Mononuclear cell (primary cell): ENCODE results near the gene ARSJ. TPM values are rescaled to one million over a fixed set of nuclear protein-coding genes. Genes with fewer than 3 reads are reported as not detected.
"Not testable (repeated sequence)": the region's sequence is repeated elsewhere in the genome, so short reads cannot be mapped to it uniquely, and the experiment has no call there.

Source experiments
- H3K27me3 ChIP-seq: 2 replicates; pipeline ENCODE4 v1.6.0; 2011; ENCODE audit warnings: low read length, control low read depth; ENCODE audit not compliant: insufficient read depth
- H3K4me1 ChIP-seq: 2 replicates; pipeline ENCODE4 v1.5.1; 2011; ENCODE audit warnings: mild to moderate bottlenecking, low read length, control low read depth; ENCODE audit not compliant: insufficient read depth
- H3K4me3 ChIP-seq: 2 replicates; pipeline ENCODE4 v1.5.1; 2011; ENCODE audit warnings: mild to moderate bottlenecking, low read length, moderate library complexity
- H3K9me3 ChIP-seq: 2 replicates; pipeline ENCODE4 v1.5.1; 2011; ENCODE audit warnings: low read depth, mild to moderate bottlenecking, control low read depth, low read length
- total RNA-seq: library from RNA; depleted of rRNA; stranded (reverse); fragments of >200 nt; gene quantifications from one replicate; pipeline ENCODE4 v1.2.3, GENCODE V29; 2012

ARSJ gene
- total RNA-seq, 1 donor, result 0.10 TPM

GRCh38 chr4:113953888-113954287, 25.6 kb downstream of the ARSJ start:
- no peak overlapping the region for H3K4me3 ChIP-seq
- H3K27me3 ChIP-seq, result peaks cover 6% of the 10 kb centered on the region
- no peaks in the 10 kb centered on the region for H3K9me3 ChIP-seq
- H3K4me1 ChIP-seq, result no peaks in the 10 kb centered on the region

DNA sequence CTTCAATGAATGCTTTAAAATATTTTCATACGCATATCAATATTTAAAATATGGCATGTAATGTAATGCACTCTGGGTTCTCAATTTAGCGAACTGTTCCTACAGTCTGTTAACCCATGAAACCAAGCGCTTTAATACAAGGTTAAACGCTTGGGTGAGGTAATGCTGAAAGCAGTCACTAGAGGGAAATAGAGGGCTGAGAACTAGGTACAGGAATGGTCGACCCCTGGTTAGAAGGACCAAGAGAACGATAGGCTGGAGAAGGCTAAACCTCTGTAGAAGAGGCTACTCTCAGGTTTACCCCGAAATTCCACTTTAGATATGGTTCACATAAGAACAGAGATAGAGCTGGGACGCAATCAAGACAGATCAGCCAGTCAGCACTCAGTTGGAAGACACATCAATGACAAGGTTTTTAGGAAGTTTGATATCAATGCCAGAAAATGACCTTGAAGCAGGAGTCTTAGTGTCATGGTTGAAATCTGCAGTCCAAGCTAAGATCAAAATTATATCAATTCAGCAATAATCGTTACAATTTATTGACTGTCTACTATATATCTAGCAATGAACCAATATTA, 26.9 kb downstream of the ARSJ start:
- Histone ChIP-seq H3K4me3 (no peak overlapping the region), H3K4me1 (no peaks in the 10 kb centered on the region), H3K27me3 (peaks cover 6% of the 10 kb centered on the region), H3K9me3 (no peaks in the 10 kb centered on the region)

DNA sequence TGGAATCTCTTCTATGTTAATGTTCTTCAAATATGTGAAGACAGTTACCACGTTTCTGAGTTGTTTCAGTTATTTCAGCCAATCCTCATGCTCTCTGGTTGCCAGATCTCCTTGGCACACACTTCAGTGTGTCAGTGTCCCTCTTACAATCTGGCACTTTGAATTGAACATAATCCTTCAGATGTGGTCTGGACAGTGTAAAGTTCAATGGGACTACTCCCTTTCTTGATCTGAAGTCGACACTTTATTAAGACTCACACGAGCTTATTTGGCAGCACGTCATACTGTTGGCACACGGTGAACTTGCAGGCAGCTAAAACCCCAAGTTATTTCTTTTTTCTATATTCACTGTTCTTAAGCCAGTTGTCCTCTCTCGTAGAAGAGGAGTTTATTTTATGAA, 28.2 kb downstream of the ARSJ start:
- Histone ChIP-seq H3K4me3 (no peak overlapping the region), H3K27me3 (peaks cover 3% of the 10 kb centered on the region), H3K4me1 (no peaks in the 10 kb centered on the region), H3K9me3 (no peaks in the 10 kb centered on the region)

DNA sequence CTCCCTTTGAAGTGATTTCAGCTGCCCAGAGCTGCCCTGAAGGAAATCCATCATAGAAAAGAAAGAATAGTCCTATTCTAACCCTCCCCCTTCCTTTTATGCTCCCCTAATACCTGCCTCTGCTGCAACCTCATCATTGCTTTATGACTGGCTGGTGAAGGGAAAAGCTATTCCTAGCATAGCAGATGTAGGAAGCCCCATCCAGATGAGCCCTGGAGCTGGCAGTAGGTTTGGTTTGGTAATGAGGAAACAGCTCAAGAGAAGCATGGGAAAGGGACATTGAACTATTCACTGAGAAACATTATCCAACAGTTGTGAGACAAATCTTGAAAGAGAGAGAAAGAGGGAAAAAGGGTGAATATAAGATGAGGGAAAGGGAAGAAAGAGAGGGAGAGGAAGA, 29.2 kb downstream of the ARSJ start:
- Histone ChIP-seq H3K27me3 (peaks cover 3% of the 10 kb centered on the region), H3K4me3 (no peak overlapping the region), H3K9me3 (no peaks in the 10 kb centered on the region), H3K4me1 (no peaks in the 10 kb centered on the region)

GRCh38 chr4:113947484-113947883, 32.0 kb downstream of the ARSJ start:
- Histone ChIP-seq H3K9me3 (no peaks in the 10 kb centered on the region), H3K4me3 (no peak overlapping the region), H3K4me1 (no peaks in the 10 kb centered on the region), H3K27me3 (no peaks in the 10 kb centered on the region)

GRCh38 chr4:113945906-113946305, 33.5 kb downstream of the ARSJ start:
- Histone ChIP-seq H3K27me3 (no peaks in the 10 kb centered on the region), H3K4me3 (no peak overlapping the region)

DNA sequence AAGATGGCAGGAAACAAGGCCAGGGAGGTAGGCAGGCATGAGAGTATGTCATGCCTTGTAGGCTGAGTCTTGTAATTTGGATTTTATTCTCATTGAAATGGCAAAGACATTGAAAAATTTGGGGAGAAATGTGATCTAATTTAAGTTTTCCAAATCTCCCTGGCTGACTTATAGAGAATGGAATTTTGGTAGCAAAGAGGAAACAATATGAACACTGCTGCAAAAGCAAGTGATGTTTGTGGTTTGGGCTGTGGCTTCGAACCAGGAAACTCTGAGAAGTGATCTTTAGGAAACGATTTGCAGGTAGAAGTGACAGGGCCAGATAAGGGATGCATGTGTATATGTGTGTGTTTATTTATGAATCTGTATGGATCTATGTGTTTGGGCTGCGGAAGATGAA, 35.6 kb downstream of the ARSJ start:
- Histone ChIP-seq H3K27me3 (no peaks in the 10 kb centered on the region), H3K9me3 (no peaks in the 10 kb centered on the region), H3K4me1 (no peaks in the 10 kb centered on the region), H3K4me3 (no peak overlapping the region)

More at GRCh38 chr4:113945906-113946305, 33.5 kb downstream of the ARSJ start:
- H3K9me3 ChIP-seq, result no peaks in the 10 kb centered on the region
- no peaks in the 10 kb centered on the region for H3K4me1 ChIP-seq

DNA sequence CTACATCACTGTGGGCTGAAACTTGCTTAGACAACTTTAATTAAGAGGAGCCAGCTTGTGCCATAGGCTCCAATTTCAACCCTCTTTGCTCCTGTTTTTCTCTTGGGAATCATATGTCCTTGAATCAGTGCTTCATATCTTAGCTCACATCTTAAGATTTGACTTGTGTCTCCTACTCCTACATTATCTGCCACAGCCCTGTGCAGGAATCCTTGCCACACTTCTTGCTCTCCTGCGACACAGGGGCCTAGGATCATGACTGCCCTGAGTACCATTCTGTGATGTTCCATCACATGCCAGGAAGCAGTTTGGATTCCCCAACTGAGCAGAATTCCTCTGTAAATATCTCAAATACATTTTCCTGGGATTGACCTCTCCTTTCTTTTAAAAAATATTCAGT, 36.4 kb downstream of the ARSJ start:
- Histone ChIP-seq H3K4me1 (no peaks in the 10 kb centered on the region), H3K4me3 (no peak overlapping the region), H3K27me3 (no peaks in the 10 kb centered on the region), H3K9me3 (no peaks in the 10 kb centered on the region)

DNA sequence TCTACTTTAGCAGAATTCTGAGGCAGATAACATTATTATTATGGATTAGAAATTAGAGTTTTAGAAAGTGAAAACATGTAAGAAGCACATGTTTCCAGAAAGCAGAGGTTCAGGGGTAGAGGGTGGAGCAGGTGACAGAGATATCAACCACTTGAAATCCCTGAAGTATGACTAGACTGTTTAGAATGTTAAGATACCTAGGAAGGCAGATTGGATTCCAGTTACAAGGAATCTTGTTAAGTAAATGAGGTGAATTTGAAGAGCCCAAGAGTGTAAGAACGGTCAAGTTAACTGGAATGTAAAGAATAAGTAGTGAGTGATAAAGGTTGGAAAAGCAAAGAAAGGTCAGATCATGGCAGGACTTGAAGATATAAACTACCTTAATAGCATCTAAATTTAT, 37.6 kb downstream of the ARSJ start:
- Histone ChIP-seq H3K9me3 (no peaks in the 10 kb centered on the region), H3K4me1 (no peaks in the 10 kb centered on the region), H3K4me3 (no peak overlapping the region), H3K27me3 (no peaks in the 10 kb centered on the region)

- H3K27me3 ChIP-seq, H3K9me3 ChIP-seq, H3K4me1 ChIP-seq, H3K4me3 ChIP-seq: not testable (repeated sequence)
Observed at GRCh38 chr4:113940103-113940502, 39.3 kb downstream of the ARSJ start.

DNA sequence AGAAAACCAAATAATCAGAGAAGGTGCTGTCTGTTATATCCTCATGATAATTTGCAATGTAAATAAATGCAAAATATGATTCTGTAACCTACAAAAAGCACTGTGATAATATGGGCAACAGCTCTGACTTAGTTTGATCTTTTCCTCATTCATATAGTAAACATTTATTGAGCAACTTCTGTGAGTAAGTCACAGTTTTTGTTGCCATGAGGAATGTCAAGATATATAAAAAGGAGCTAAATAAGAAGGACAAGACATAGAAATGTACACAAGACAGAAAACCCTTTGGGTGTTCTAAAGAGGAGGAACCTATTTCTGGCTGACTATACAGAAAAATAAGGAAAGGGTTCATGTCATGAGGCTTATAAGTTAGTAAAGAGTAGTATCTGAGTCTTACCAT, 44.3 kb downstream of the ARSJ start:
- Histone ChIP-seq H3K4me1 (no peaks in the 10 kb centered on the region), H3K9me3 (no peaks in the 10 kb centered on the region), H3K4me3 (no peak overlapping the region), H3K27me3 (no peaks in the 10 kb centered on the region)

DNA sequence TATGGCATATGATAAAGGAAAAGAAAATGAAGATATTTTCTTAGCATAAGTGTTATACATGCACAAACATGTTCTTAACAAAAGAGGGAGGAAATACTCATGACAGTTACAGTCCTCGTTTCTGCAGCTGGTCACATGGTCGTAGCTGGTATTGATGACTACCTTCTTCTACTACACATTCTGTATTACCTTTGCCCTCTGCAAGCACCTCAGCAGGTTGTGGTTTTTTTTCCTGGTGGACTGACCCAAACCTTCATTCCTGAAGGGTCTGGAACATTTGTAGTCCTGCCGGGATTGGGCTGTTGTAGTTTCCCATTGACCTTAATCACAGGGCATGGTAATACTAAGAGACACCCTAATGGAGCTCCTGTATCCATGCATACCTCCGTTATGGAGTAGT, 54.7 kb downstream of the ARSJ start:
- not testable (repeated sequence) for H3K9me3 ChIP-seq, H3K27me3 ChIP-seq, H3K4me1 ChIP-seq, H3K4me3 ChIP-seq

DNA sequence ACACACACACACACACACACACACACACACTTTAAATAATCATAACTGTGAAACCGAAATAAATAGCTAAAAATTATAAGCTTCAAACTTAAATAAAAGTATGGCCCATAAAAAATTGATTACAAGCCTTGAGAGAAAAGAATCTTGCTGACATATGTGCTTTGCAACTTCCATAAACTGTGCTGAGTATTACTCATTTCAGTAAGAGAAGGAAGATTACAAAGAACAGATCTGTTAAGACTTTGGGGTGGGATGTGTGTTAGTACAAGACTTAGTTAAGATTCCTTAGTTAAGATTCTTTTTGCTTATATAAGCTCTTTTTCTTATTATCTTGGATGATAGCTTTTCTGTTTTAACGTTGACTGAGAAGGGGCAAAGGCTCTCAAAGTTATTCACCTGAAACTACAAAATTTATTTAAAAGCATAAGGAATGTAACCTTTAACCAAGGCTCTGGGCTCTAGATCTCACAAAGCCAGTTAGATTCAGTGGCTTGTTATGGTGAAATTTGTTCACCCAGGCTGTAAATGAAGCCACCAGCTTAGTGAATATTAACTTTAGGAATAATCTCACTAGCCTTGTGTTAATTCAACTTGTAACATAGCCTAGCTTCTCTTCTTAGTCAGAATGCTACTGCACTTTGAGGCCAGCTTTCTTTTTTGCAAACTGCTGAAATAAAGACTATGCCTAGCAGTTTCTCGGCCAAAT, 58.2 kb downstream of the ARSJ start:
- Histone ChIP-seq H3K4me3 (no peak overlapping the region), H3K27me3 (no peaks in the 10 kb centered on the region), H3K9me3 (no peaks in the 10 kb centered on the region), H3K4me1 (no peaks in the 10 kb centered on the region)

- Histone ChIP-seq H3K27me3 (no peaks in the 10 kb centered on the region), H3K9me3 (no peaks in the 10 kb centered on the region), H3K4me3 (no peak overlapping the region), H3K4me1 (no peaks in the 10 kb centered on the region)
Observed at GRCh38 chr4:113919611-113920010, 59.8 kb downstream of the ARSJ start.

- no peaks in the 10 kb centered on the region for H3K27me3 ChIP-seq
- H3K9me3 ChIP-seq, result no peaks in the 10 kb centered on the region
- H3K4me1 ChIP-seq, result no peaks in the 10 kb centered on the region
- no peak overlapping the region for H3K4me3 ChIP-seq
Observed at GRCh38 chr4:113919145-113919544, 60.3 kb downstream of the ARSJ start.

GRCh38 chr4:113908829-113909228, 70.6 kb downstream of the ARSJ start:
- H3K27me3 ChIP-seq, result no peaks in the 10 kb centered on the region
- H3K4me1 ChIP-seq, result no peaks in the 10 kb centered on the region
- H3K4me3 ChIP-seq, result no peak overlapping the region
- H3K9me3 ChIP-seq, result no peaks in the 10 kb centered on the region
